OCI-LY7 (cell line): Measurements from ENCODE around the gene ALDH9A1. TPM values are rescaled to one million over a fixed set of nuclear protein-coding genes. Genes with fewer than 3 reads are reported as not detected.
"Not testable (repeated sequence)": the region's sequence is repeated elsewhere in the genome, so short reads cannot be mapped to it uniquely, and the experiment has no call there.

Experiments used
- BruUV-seq: library from RNA; stranded (reverse); fragments of 400-500 nt; replicated peaks from 2 replicates; lab custom pipeline; 2021; lab: Mats Ljungman, UMichigan
- CTCF ChIA-PET: fragments of 300-600 bp; sonication (Branson Sonifier 250); formaldehyde crosslinking; loops from one replicate; lab custom pipeline; 2022; ENCODE audit warnings: antibody characterized with exemption; ENCODE audit not compliant: unreplicated experiment; lab: Charles Lee
- POLR2A ChIA-PET: fragments of 300-600 bp; sonication (Branson Sonifier 250); formaldehyde crosslinking; loops from one replicate; lab custom pipeline; 2022; ENCODE audit warnings: antibody characterized with exemption; lab: Charles Lee
- DNase-seq: peaks from one replicate; pipeline ENCODE4 v3.0.0-alpha.2; 2015; ENCODE audit warnings: low spot score
- H2AFZ ChIP-seq: fragments of 200-600 bp; sonication (generic), shearing (Covaris generic); 2 replicates; pipeline ENCODE4 v1.6.1; 2014; ENCODE audit warnings: mild to moderate bottlenecking, antibody characterized with exemption, low read length, moderate library complexity
- H3K27ac ChIP-seq: fragments of 200-600 bp; sonication (generic); 2 replicates; pipeline ENCODE4 v1.5.1; 2014; ENCODE audit warnings: mixed run types, low read depth, mild to moderate bottlenecking, moderate library complexity, low read length, inconsistent platforms; ENCODE audit not compliant: poor library complexity, severe bottlenecking
- H3K36me3 ChIP-seq: fragments of 200-600 bp; sonication (generic); 2 replicates; pipeline ENCODE4 v1.6.1; 2014; ENCODE audit warnings: mild to moderate bottlenecking, antibody characterized with exemption, low read length, moderate library complexity, mixed read lengths; ENCODE audit not compliant: insufficient read depth
- H3K4me1 ChIP-seq: fragments of 200-600 bp; sonication (generic); 2 replicates; pipeline ENCODE4 v1.5.1; 2014; ENCODE audit warnings: mild to moderate bottlenecking, low read length; ENCODE audit not compliant: insufficient read depth, poor library complexity, severe bottlenecking
- H3K4me2 ChIP-seq: fragments of 200-600 bp; sonication (generic); 2 replicates; pipeline ENCODE4 v1.6.1; 2014; ENCODE audit warnings: mild to moderate bottlenecking, low read length
- H3K4me3 ChIP-seq: fragments of 200-600 bp; sonication (generic); 2 replicates; pipeline ENCODE4 v1.5.1; 2014; ENCODE audit warnings: mild to moderate bottlenecking, low read depth, low read length; ENCODE audit not compliant: poor library complexity, severe bottlenecking
- H3K79me2 ChIP-seq: fragments of 200-600 bp; sonication (generic); 2 replicates; pipeline ENCODE4 v1.6.1; 2016; ENCODE audit warnings: low read depth, mild to moderate bottlenecking, low read length, moderate library complexity, mixed read lengths; ENCODE audit not compliant: insufficient read depth
- H3K9me2 ChIP-seq: fragments of 200-600 bp; sonication (generic); 2 replicates; pipeline ENCODE4 v1.6.1; 2016; ENCODE audit warnings: mild to moderate bottlenecking, low read length, mixed read lengths; ENCODE audit not compliant: insufficient read depth
- H3K9me3 ChIP-seq: fragments of 200-600 bp; sonication (generic); 2 replicates; pipeline ENCODE4 v1.6.1; 2014; ENCODE audit warnings: mild to moderate bottlenecking, mixed run types, low read length, mixed read lengths
- H4K20me1 ChIP-seq: fragments of 200-600 bp; sonication (generic); 2 replicates; pipeline ENCODE4 v1.6.1; 2014; ENCODE audit warnings: mild to moderate bottlenecking, antibody characterized with exemption, low read length, moderate library complexity, mixed read lengths; ENCODE audit not compliant: insufficient read depth
- EZH2phosphoT487 ChIP-seq: fragments of 200-600 bp; sonication (generic); IDR thresholded peaks from 2 replicates; pipeline ENCODE4 v1.6.1; 2018; ENCODE audit warnings: low read depth, borderline replicate concordance, mild to moderate bottlenecking, mixed run types, antibody characterized with exemption, low read length, moderate library complexity, mixed read lengths
- intact Hi-C: fragments of 100-400 bp; cut with micrococcal nuclease; formaldehyde crosslinking; loops from one replicate; pipeline ENCODE4 v1.10.0; 2022; ENCODE audit not compliant: unreplicated experiment
- total RNA-seq, 2 experiments: library from RNA; depleted of rRNA in 1 of 2; stranded (reverse); fragments of >200 nt in 1 of 2; shearing (Covaris generic) in 1 of 2; gene quantifications; 2 replicates each; pipeline ENCODE4 v1.2.3, GENCODE V29; 2014 to 2022
- TF ChIP-seq, protein P1 (sequence below): fragments of 200-600 bp; sonication (generic); conservative IDR thresholded peaks from 2 replicates; pipeline ENCODE4 v1.5.1; 2014; ENCODE audit warnings: mild to moderate bottlenecking, antibody characterized with exemption, low read length, moderate library complexity, mixed read lengths

ALDH9A1 gene
- total RNA-seq, 2 experiments from 2014 or later = 32.1 to 36.0 TPM

DNA sequence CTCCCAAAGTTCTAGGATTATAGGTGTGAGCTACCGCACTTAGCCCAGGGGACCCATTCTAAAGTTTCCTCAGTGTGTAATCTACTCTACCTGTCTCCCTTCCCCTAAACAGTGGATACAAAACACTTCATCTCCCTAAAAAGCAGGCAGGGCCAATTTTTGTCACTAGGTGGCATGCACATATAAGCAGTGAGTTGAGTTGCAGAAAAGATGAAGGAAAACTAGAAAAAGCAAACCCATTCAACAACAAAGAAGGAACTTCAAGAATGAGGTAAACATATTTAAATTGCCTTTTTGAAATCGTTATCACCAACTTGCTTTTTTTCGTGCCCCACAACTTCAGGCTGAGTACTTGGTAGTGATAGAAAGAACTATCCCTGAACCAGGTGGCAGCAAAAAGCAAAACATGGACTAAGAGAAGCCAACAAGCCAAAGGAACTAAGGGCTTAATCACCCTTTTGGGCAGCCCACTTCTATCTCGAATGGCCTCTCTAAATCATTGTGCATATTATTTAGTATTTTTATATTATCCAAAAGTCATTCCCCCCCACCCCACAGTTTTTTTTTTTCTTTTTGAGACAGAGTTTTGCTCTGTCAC lies 19.7 kb upstream of the ALDH9A1 start:
- Histone ChIP-seq H2AFZ (no peak overlapping the region), H3K4me2 (no peak overlapping the region), H3K27ac (no peak overlapping the region), H3K4me3 (no peak overlapping the region), H3K36me3 (no peaks in the 10 kb centered on the region), H3K9me2 (no peaks in the 10 kb centered on the region), H3K79me2 (no peaks in the 10 kb centered on the region), H3K4me1 (no peaks in the 10 kb centered on the region), H4K20me1 (no peaks in the 10 kb centered on the region), H3K9me3 (no peaks in the 10 kb centered on the region)
- no TSS peak for BruUV-seq
- DNase-seq = peak; percentile 74
- CTCF ChIA-PET = no interaction called here
- TF ChIP-seq EZH2phosphoT487 = no peak
- TF ChIP-seq, protein P1, sequence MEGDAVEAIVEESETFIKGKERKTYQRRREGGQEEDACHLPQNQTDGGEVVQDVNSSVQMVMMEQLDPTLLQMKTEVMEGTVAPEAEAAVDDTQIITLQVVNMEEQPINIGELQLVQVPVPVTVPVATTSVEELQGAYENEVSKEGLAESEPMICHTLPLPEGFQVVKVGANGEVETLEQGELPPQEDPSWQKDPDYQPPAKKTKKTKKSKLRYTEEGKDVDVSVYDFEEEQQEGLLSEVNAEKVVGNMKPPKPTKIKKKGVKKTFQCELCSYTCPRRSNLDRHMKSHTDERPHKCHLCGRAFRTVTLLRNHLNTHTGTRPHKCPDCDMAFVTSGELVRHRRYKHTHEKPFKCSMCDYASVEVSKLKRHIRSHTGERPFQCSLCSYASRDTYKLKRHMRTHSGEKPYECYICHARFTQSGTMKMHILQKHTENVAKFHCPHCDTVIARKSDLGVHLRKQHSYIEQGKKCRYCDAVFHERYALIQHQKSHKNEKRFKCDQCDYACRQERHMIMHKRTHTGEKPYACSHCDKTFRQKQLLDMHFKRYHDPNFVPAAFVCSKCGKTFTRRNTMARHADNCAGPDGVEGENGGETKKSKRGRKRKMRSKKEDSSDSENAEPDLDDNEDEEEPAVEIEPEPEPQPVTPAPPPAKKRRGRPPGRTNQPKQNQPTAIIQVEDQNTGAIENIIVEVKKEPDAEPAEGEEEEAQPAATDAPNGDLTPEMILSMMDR = peak; percentile 92
- intact Hi-C loops = loop anchor here (1.0 kb wide), 2 partner anchors 117 to 196 kb away; no protein-coding TSS in a partner anchor
- POLR2A ChIA-PET = interaction anchor here (0.7 kb wide), 1 partner anchor 19 kb away, joined by 3 read pairs; no protein-coding TSS in a partner anchor

DNA sequence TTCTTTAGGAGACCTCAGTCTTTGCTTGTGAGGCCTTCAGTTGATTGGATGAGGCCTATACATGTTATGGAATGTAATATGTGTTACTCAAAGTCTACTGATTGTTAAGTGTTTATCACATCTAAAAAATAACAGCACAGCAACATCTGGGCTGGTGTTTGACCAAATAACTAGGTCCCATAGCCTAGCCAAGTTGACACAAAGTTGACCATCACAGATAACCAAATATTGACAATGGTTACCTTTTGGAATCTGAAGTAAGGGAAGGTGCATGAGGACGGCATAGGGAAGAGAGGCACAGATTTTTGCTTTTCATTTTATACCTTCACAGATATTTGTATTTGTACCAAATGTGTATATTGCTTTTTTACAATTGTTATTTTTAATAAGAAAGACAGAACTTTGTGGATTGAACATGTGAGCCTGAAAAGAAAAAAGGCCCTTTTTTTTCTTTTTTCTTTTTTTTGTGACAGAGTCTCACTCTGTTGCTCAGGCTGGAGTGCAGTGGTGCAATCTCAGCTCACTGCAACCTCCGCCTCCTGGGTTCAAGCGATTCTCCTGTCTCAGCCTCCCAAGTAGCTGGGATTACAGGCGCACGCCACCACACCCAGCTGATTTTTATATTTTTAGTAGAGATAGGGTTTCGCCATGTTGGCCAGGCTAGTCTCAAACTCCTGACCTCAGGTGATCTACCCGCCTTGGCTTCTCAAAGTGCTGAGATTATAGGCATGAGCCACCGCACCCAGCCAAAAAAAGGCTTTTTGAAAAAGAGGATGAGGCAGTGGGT lies 18.1 kb upstream of the ALDH9A1 start:
- H4K20me1 ChIP-seq, H3K4me3 ChIP-seq, H3K4me1 ChIP-seq, H2AFZ ChIP-seq, H3K4me2 ChIP-seq, H3K9me2 ChIP-seq, H3K27ac ChIP-seq, DNase-seq, H3K79me2 ChIP-seq, BruUV-seq, intact Hi-C loops, H3K36me3 ChIP-seq, POLR2A ChIA-PET, H3K9me3 ChIP-seq: not testable (repeated sequence)
- CTCF ChIA-PET = interaction anchor here (0.6 kb wide), 1 partner anchor 14 kb away, joined by 3 read pairs; no protein-coding TSS in a partner anchor

DNA sequence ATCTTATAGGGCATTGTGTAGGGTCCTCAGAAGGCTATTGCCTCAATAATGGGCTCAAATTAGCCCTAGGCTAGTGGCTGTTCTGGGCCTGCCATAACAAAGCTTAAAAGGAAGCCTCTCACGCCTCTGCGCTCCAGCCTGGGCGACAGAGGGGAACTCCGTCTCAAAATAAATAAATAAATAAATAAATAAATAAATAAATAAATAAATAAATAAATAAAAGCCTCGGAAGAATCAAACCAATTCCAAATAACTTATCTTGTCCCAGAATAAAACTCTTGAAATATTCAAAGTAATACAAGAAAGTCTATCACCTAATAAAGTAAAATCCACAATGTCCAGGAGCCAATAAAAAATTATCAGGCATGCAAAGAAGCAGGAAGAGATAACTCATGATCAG lies 14.4 kb upstream of the ALDH9A1 start:
- no peaks in the 10 kb centered on the region for H4K20me1 ChIP-seq
- CTCF ChIA-PET = no interaction called here

More for the DNA sequence above, 14.4 kb upstream of the ALDH9A1 start:
- no peak for DNase-seq
- no TSS peak for BruUV-seq
- intact Hi-C loops = no loop called here
- Histone ChIP-seq H3K79me2 (no peaks in the 10 kb centered on the region), H2AFZ (no peak overlapping the region), H3K4me3 (no peak overlapping the region), H3K9me2 (no peaks in the 10 kb centered on the region), H3K9me3 (no peaks in the 10 kb centered on the region), H3K27ac (no peak overlapping the region), H3K36me3 (no peaks in the 10 kb centered on the region), H3K4me2 (no peak overlapping the region), H3K4me1 (peaks cover 9% of the 10 kb centered on the region)
- TF ChIP-seq EZH2phosphoT487 = no peak
- TF ChIP-seq, protein P1 = no peak
- POLR2A ChIA-PET = interaction anchor here (0.6 to 1.0 kb wide), 2 partner anchors 27 to 117 kb away, joined by 3 to 7 read pairs; no protein-coding TSS in a partner anchor
